Measurements from ENCODE around the gene FAM78B. TPM values are rescaled to one million over a fixed set of nuclear protein-coding genes. Genes with fewer than 3 reads are reported as not detected.

Gene FAM78B
- total and polyA plus RNA-seq, 2 of the 8 experiments (the other 6 are each of a cell fraction or from before 2014, with no cell fraction given): 2.3 to 3.6 TPM

GRCh38 chr1:166165661-166166328 lies 1.0 kb downstream of the FAM78B start:
- Histone ChIP-seq H3K9ac (replicated peaks in 1 of 4; ENCODE audit: extremely low read depth in 1 of 4, low read depth in 3 of 4, low read length in 3 of 4) (peak overlapping the region in 1 of 4 experiments; percentile 38; a peak in 1 of 7 replicates), H3K18ac (ENCODE audit: extremely low read depth, low read length) (peak overlapping the region; percentile 66; the same call in 1 of the 2 replicates), H2BK5ac (ENCODE audit: low read depth, low read length) (no peak overlapping the region), H3K4me1 (replicated peaks in 1 of 4; ENCODE audit: control insufficient read depth in 3 of 4, insufficient read depth in 4 of 4, low read length in 3 of 4) (peaks cover 5 to 15% (median 9%) of the 10 kb centered on the region in 4 experiments), H3K4me2 (ENCODE audit: insufficient read depth in 1 of 2, low read depth in 2 of 2, low read length in 2 of 2) (peak overlapping the region; percentile 91 to 100), H3K4me3 (ENCODE audit: extremely low read depth in 1 of 4, insufficient read depth in 2 of 4, low read depth in 3 of 4, low read length in 4 of 4) (peak overlapping the region; percentile 55 to 76 (median 68)), H3K36me3 (ENCODE audit: control insufficient read depth in 2 of 4, insufficient read depth in 4 of 4, low read length in 3 of 4) (no peaks in the 10 kb centered on the region), H3K27ac (ENCODE audit: low read depth, low read length) (no peak overlapping the region), H2BK120ac (replicated peaks; ENCODE audit: low read depth, low read length) (no peak overlapping the region), H4K91ac (replicated peaks; ENCODE audit: insufficient read length, low read length) (peak overlapping the region; percentile 39), H3K4ac (replicated peaks; ENCODE audit: insufficient read length, low read depth, low read length) (no peak overlapping the region), H2BK12ac (ENCODE audit: low read depth, low read length) (peak overlapping the region; percentile 31; the same call in 1 of the 2 replicates), H3K9me3 (ENCODE audit: insufficient read depth in 2 of 2, low read depth in 1 of 2, low read length in 1 of 2) (no peaks in the 10 kb centered on the region; a peak in 1 of 4 replicates), H2BK15ac (ENCODE audit: low read length) (peak overlapping the region; percentile 67; the same call in 1 of the 2 replicates), H3K23me2 (ENCODE audit: low read depth, low read length) (peaks cover 22% of the 10 kb centered on the region; the same call in 1 of the 2 replicates), H4K8ac (ENCODE audit: extremely low read depth, insufficient read depth, low read length) (peak overlapping the region; percentile 83), H3K56ac (replicated peaks; ENCODE audit: insufficient read length, low read depth, low read length) (no peak overlapping the region), H3K23ac (ENCODE audit: insufficient read length) (no peak overlapping the region), H2AFZ (ENCODE audit: low read length) (peak overlapping the region; percentile 87; the same call in 1 of the 2 replicates), H3K27me3 (replicated peaks in 1 of 4; ENCODE audit: control insufficient read depth in 3 of 4, extremely low read depth in 1 of 4, insufficient read depth in 3 of 4, low read length in 3 of 4) (peaks cover 7 to 28% (median 21%) of the 10 kb centered on the region in 4 experiments), H4K5ac (ENCODE audit: insufficient read length, low read depth, low read length) (no peak overlapping the region), H3K79me1 (ENCODE audit: low read depth, low read length) (no peaks in the 10 kb centered on the region), H3K79me2 (ENCODE audit: control insufficient read depth in 1 of 2, insufficient read depth in 2 of 2, low read length in 2 of 2) (no peaks in the 10 kb centered on the region), H2AK5ac (ENCODE audit: low read depth, low read length) (no peak overlapping the region), H2BK20ac (ENCODE audit: low read length) (no peak overlapping the region), H3K14ac (ENCODE audit: insufficient read length) (no peak overlapping the region), H4K20me1 (replicated peaks in 1 of 2; ENCODE audit: control insufficient read depth in 1 of 2, insufficient read depth in 2 of 2, low read length in 2 of 2) (peaks cover 0 to 7% of the 10 kb centered on the region in 2 experiments)
- 2% methylated on average over 45 of the region's 61 CpGs; no CpG with 5 or more reads in 1 of the 2 experiments for WGBS, 2 experiments (ENCODE audit: extremely low coverage in 1 of 2, insufficient coverage in 1 of 2, insufficient read length in 1 of 2, insufficient replicate concordance in 2 of 2, low coverage in 1 of 2, low lambda C conversion rate in 2 of 2, missing lambda C conversion rate in 1 of 2)
- FAIRE-seq (no peak), DNase-seq (ENCODE audit: low read depth in 1 of 2, low spot score in 2 of 2) (peak in 1 of 2 experiments; percentile 66)
- ChIA-PET CTCF (ENCODE audit: partially characterized antibody) (interaction anchor here (1.1 to 2.3 kb wide), 10 partner anchors 10 to 238 kb away, joined by 3 to 16 read pairs (median 7); no protein-coding TSS in a partner anchor), POLR2A (ENCODE audit: partially characterized antibody) (no interaction called here)
- TF ChIP-seq EZH2 (IDR thresholded peaks at IDR 0.05; ENCODE audit: low read depth, low read length, severe bottlenecking): peak; percentile 62
- TF ChIP-seq BCL11A (IDR thresholded peaks at IDR 0.05; ENCODE audit: low read depth in 2 of 2, low read length in 2 of 2): no peak
- no peak for TF ChIP-seq TCF12 (IDR thresholded peaks at IDR 0.05; ENCODE audit: low read depth, low read length)
- peak; percentile 29 for TF ChIP-seq KDM4A (IDR thresholded peaks at IDR 0.05; ENCODE audit: low read depth, low read length, severe bottlenecking)
- TF ChIP-seq SRF (IDR thresholded peaks at IDR 0.05; ENCODE audit: low read depth, low read length): no peak
- 0 out of 2 replicates have a peak, but pooled peaks have one; percentile 9 for TF ChIP-seq PHF8 (conservative IDR thresholded peaks at IDR 0.05; ENCODE audit: low read depth, low read length)
- TF ChIP-seq SUZ12 (IDR thresholded peaks at IDR 0.05; ENCODE audit: low read length): peak; percentile 71; the same call in 1 of the 2 replicates
- 0 out of 2 replicates have a peak, but pooled peaks have one; percentile 3 for TF ChIP-seq MAX (IDR thresholded peaks at IDR 0.05)
- no peak for TF ChIP-seq RBBP5 (IDR thresholded peaks at IDR 0.05; ENCODE audit: borderline replicate concordance, low read depth, low read length)
- peak; percentile 58 for TF ChIP-seq E2F6 (IDR thresholded peaks at IDR 0.05)
